ENCODE results near the gene LENG9. TPM values are rescaled to one million over a fixed set of nuclear protein-coding genes. Genes with fewer than 3 reads are reported as not detected.

LENG9 gene
- total and polyA plus RNA-seq, 4 donors = 1.8 to 13.8 (median 8.2) TPM

- Histone ChIP-seq H3K36me3 (ENCODE audit: control insufficient read depth in 4 of 4, insufficient read depth in 4 of 4, low read length in 4 of 4) (no peaks in the 10 kb centered on the region), H3K9me3 (ENCODE audit: control insufficient read depth in 4 of 4, insufficient read depth in 3 of 4, low read length in 3 of 4) (no peaks in the 10 kb centered on the region), H3K4me3 (no peak overlapping the region), H3K4me1 (ENCODE audit: control insufficient read depth in 5 of 5, insufficient read depth in 5 of 5, low read length in 5 of 5) (peaks cover 0 to 11% (median 6%) of the 10 kb centered on the region in 5 donors), H3K9ac (ENCODE audit: insufficient read depth in 1 of 2, low read length in 2 of 2) (no peak overlapping the region), H3K27me3 (ENCODE audit: control insufficient read depth in 3 of 3, insufficient read depth in 3 of 3, low read length in 2 of 3) (peaks cover 0 to 2% (median 0%) of the 10 kb centered on the region in 3 donors), H3K27ac (ENCODE audit: low read depth in 1 of 2, low read length in 1 of 2) (no peak overlapping the region)
- 64 to 68% methylated on average over 3 of the region's 3 CpGs for WGBS, 2 donors
- no peak for TF ChIP-seq CTCF (IDR thresholded peaks at IDR 0.05; ENCODE audit: control extremely low read depth, extremely low read depth)
- ATAC-seq (ENCODE audit: insufficient read depth, low FRiP score) = no peak
- DNase-seq = no peak
These were observed 14.1 kb upstream of the LENG9 start for GRCh38 chr19:54477650-54478049.

- H3K36me3 ChIP-seq (ENCODE audit: control insufficient read depth in 4 of 4, insufficient read depth in 4 of 4, low read length in 4 of 4) = peaks cover 0 to under 1% (median 0%) of the 10 kb centered on the region in 4 donors
- no peak for DNase-seq
- ATAC-seq (ENCODE audit: insufficient read depth, low FRiP score) = no peak
- H3K4me1 ChIP-seq (ENCODE audit: control insufficient read depth in 5 of 5, insufficient read depth in 5 of 5, low read length in 5 of 5) = peaks cover 0 to 19% (median 10%) of the 10 kb centered on the region in 5 donors
- H3K9me3 ChIP-seq (ENCODE audit: control insufficient read depth in 4 of 4, insufficient read depth in 3 of 4, low read length in 3 of 4) = no peaks in the 10 kb centered on the region
- no peak for TF ChIP-seq CTCF (IDR thresholded peaks at IDR 0.05; ENCODE audit: control extremely low read depth, extremely low read depth)
- H3K4me3 ChIP-seq = no peak overlapping the region
- H3K27me3 ChIP-seq (ENCODE audit: control insufficient read depth in 3 of 3, insufficient read depth in 3 of 3, low read length in 2 of 3) = peaks cover 0 to 2% (median 0%) of the 10 kb centered on the region in 3 donors
- 85 to 94% methylated on average over 11 of the region's 11 CpGs for WGBS, 2 donors
- no peak overlapping the region for H3K27ac ChIP-seq (ENCODE audit: low read depth in 1 of 2, low read length in 1 of 2)
- no peak overlapping the region for H3K9ac ChIP-seq (ENCODE audit: insufficient read depth in 1 of 2, low read length in 2 of 2)
These were observed 12.1 kb upstream of the LENG9 start for GRCh38 chr19:54475706-54476105.

GRCh38 chr19:54473892-54474372 lies 10.4 kb upstream of the LENG9 start:
- H3K27me3 ChIP-seq (ENCODE audit: control insufficient read depth in 3 of 3, insufficient read depth in 3 of 3, low read length in 2 of 3) = no peaks in the 10 kb centered on the region
- no peak for TF ChIP-seq CTCF (IDR thresholded peaks at IDR 0.05; ENCODE audit: control extremely low read depth, extremely low read depth)
- WGBS, 2 donors = 68 to 82% methylated on average over 6 of the region's 6 CpGs

More at GRCh38 chr19:54473892-54474372, 10.4 kb upstream of the LENG9 start:
- DNase-seq (peak in 1 of 3 donors; percentile 55), ATAC-seq (ENCODE audit: insufficient read depth, low FRiP score) (no peak)
- peaks cover 0 to 6% (median 0%) of the 10 kb centered on the region in 4 donors for H3K36me3 ChIP-seq (ENCODE audit: control insufficient read depth in 4 of 4, insufficient read depth in 4 of 4, low read length in 4 of 4)
- H3K9ac ChIP-seq (ENCODE audit: insufficient read depth in 1 of 2, low read length in 2 of 2) = peak overlapping the region in 1 of 2 donors; percentile 73
- no peaks in the 10 kb centered on the region for H3K9me3 ChIP-seq (ENCODE audit: control insufficient read depth in 4 of 4, insufficient read depth in 3 of 4, low read length in 3 of 4)
- H3K4me3 ChIP-seq = no peak overlapping the region
- H3K27ac ChIP-seq (ENCODE audit: low read depth in 1 of 2, low read length in 1 of 2) = peak overlapping the region in 1 of 2 donors; percentile 76
- peaks cover 0 to 37% (median 20%) of the 10 kb centered on the region in 5 donors for H3K4me1 ChIP-seq (ENCODE audit: control insufficient read depth in 5 of 5, insufficient read depth in 5 of 5, low read length in 5 of 5)
